Measurements from ENCODE around the gene CMTM3. TPM values are rescaled to one million over a fixed set of nuclear protein-coding genes. Genes with fewer than 3 reads are reported as not detected.
A peak's percentile ranks its signal among the peaks of the same experiment; 100 is the strongest.

CMTM3 gene
- total RNA-seq, 1 donor from 2014 or later: 62.4 TPM

DNA sequence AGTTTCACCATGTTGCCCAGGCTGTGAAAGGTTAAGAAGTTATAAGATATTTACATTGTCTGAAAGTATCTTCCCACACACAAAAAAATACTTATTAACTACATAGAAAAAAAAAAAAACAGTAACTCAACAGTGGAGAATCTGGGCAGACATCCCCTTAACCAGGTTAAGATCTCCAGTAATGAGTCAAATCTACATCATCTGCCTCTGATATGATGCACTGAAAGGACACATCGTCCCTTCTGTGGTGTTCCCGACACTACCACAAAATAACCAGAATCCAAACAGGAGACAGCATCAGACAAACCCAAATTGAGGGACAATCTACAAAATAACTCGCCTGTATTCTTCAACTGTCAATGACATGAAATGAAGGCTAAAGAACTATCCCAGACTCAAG, 52.0 kb downstream of the CMTM3 start:
- no peak overlapping the region for H3K4me3 ChIP-seq (ENCODE audit: insufficient read depth, low read depth, low read length)
- Mint-ChIP-seq H3K27me3 (ENCODE audit: low read depth, unreplicated experiment) (no peaks in the 10 kb centered on the region), H3K4me3 (ENCODE audit: unreplicated experiment) (no peak overlapping the region), H3K36me3 (ENCODE audit: low read depth, unreplicated experiment) (no peaks in the 10 kb centered on the region), H3K27ac (ENCODE audit: unreplicated experiment) (no peak overlapping the region), H3K4me1 (ENCODE audit: low read depth, unreplicated experiment) (peaks cover 7% of the 10 kb centered on the region), H3K9me3 (ENCODE audit: unreplicated experiment) (no peaks in the 10 kb centered on the region)
- H3K9ac ChIP-seq (ENCODE audit: low read length): no peak overlapping the region
- no peaks in the 10 kb centered on the region for H3K79me2 ChIP-seq (ENCODE audit: insufficient read depth, low read length)
- no peak overlapping the region for H2AFZ ChIP-seq (ENCODE audit: low read depth, low read length)
- H3K27ac ChIP-seq (ENCODE audit: low read depth, low read length): no peak overlapping the region
- DNase-seq (ENCODE audit: low read depth) (peak; percentile 14), FAIRE-seq (no peak)
- no peaks in the 10 kb centered on the region for H3K27me3 ChIP-seq (ENCODE audit: insufficient read depth, low read length)
- H3K4me1 ChIP-seq (ENCODE audit: insufficient read depth, low read length): peaks cover 14% of the 10 kb centered on the region
- no peaks in the 10 kb centered on the region for H3K36me3 ChIP-seq (ENCODE audit: insufficient read depth, low read length)
- H3K4me2 ChIP-seq (ENCODE audit: low read length): no peak overlapping the region
- peaks cover 4% of the 10 kb centered on the region for H4K20me1 ChIP-seq (ENCODE audit: insufficient read depth, low read length)
- TF ChIP-seq EZH2 (IDR thresholded peaks at IDR 0.05; ENCODE audit: insufficient read depth, low read length): no peak
- TF ChIP-seq CTCF (IDR thresholded peaks at IDR 0.05; ENCODE audit: insufficient read depth, low read depth, low read length): no peak
- H3K9me3 ChIP-seq (ENCODE audit: insufficient read depth, low read depth, low read length): no peaks in the 10 kb centered on the region

GRCh38 chr16:66658143-66658859, 53.8 kb downstream of the CMTM3 start:
- peaks cover 4% of the 10 kb centered on the region for H4K20me1 ChIP-seq (ENCODE audit: insufficient read depth, low read length)
- no peak overlapping the region for H3K4me2 ChIP-seq (ENCODE audit: low read length)
- H3K4me1 ChIP-seq (ENCODE audit: insufficient read depth, low read length): peaks cover 23% of the 10 kb centered on the region
- H3K9ac ChIP-seq (ENCODE audit: low read length): no peak overlapping the region
- FAIRE-seq (no peak), DNase-seq (ENCODE audit: low read depth) (no peak)
- no peaks in the 10 kb centered on the region for H3K36me3 ChIP-seq (ENCODE audit: insufficient read depth, low read length)
- TF ChIP-seq CTCF (IDR thresholded peaks at IDR 0.05; ENCODE audit: insufficient read depth, low read depth, low read length) (no peak), EZH2 (IDR thresholded peaks at IDR 0.05; ENCODE audit: insufficient read depth, low read length) (no peak)
- H3K4me3 ChIP-seq (ENCODE audit: insufficient read depth, low read depth, low read length): no peak overlapping the region
- H3K4me3 Mint-ChIP-seq (ENCODE audit: unreplicated experiment): no peak overlapping the region
- H3K9me3 Mint-ChIP-seq (ENCODE audit: unreplicated experiment): no peaks in the 10 kb centered on the region
- no peaks in the 10 kb centered on the region for H3K79me2 ChIP-seq (ENCODE audit: insufficient read depth, low read length)
- no peaks in the 10 kb centered on the region for H3K36me3 Mint-ChIP-seq (ENCODE audit: low read depth, unreplicated experiment)
- H3K27ac Mint-ChIP-seq (ENCODE audit: unreplicated experiment): no peak overlapping the region
- no peaks in the 10 kb centered on the region for H3K9me3 ChIP-seq (ENCODE audit: insufficient read depth, low read depth, low read length)
- peaks cover 16% of the 10 kb centered on the region for H3K4me1 Mint-ChIP-seq (ENCODE audit: low read depth, unreplicated experiment)
- H3K27me3 Mint-ChIP-seq (ENCODE audit: low read depth, unreplicated experiment): no peaks in the 10 kb centered on the region
- no peak overlapping the region for H2AFZ ChIP-seq (ENCODE audit: low read depth, low read length)
- H3K27ac ChIP-seq (ENCODE audit: low read depth, low read length): no peak overlapping the region
- H3K27me3 ChIP-seq (ENCODE audit: insufficient read depth, low read length): no peaks in the 10 kb centered on the region

DNA sequence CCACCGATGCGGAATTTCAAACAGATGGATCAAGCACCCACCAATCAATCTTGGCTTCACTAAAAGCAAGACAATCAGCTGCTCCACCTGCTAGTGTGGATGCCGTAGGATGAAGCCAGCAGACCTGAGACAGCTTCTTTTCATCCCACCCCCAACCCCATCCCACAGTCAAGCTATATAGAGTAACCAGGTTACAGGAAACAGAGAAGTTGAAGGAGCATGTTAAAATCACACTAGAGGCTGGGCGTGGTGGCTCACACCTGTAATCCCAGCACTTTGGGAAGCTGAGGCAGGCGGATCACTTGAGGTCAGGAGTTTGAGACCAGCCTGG, 54.3 kb downstream of the CMTM3 start:
- no peaks in the 10 kb centered on the region for H3K9me3 Mint-ChIP-seq (ENCODE audit: unreplicated experiment)
- H3K27me3 Mint-ChIP-seq (ENCODE audit: low read depth, unreplicated experiment): no peaks in the 10 kb centered on the region
- Histone ChIP-seq H4K20me1 (ENCODE audit: insufficient read depth, low read length) (peaks cover 4% of the 10 kb centered on the region), H3K36me3 (ENCODE audit: insufficient read depth, low read length) (no peaks in the 10 kb centered on the region), H3K4me1 (ENCODE audit: insufficient read depth, low read length) (peaks cover 23% of the 10 kb centered on the region), H3K27me3 (ENCODE audit: insufficient read depth, low read length) (no peaks in the 10 kb centered on the region), H3K4me3 (ENCODE audit: insufficient read depth, low read depth, low read length) (no peak overlapping the region), H3K79me2 (ENCODE audit: insufficient read depth, low read length) (no peaks in the 10 kb centered on the region), H2AFZ (ENCODE audit: low read depth, low read length) (no peak overlapping the region), H3K9me3 (ENCODE audit: insufficient read depth, low read depth, low read length) (no peaks in the 10 kb centered on the region), H3K27ac (ENCODE audit: low read depth, low read length) (no peak overlapping the region), H3K4me2 (ENCODE audit: low read length) (no peak overlapping the region), H3K9ac (ENCODE audit: low read length) (no peak overlapping the region)
- H3K4me1 Mint-ChIP-seq (ENCODE audit: low read depth, unreplicated experiment): peaks cover 16% of the 10 kb centered on the region
- H3K4me3 Mint-ChIP-seq (ENCODE audit: unreplicated experiment): no peak overlapping the region
- DNase-seq (ENCODE audit: low read depth) (no peak), FAIRE-seq (no peak)
- H3K27ac Mint-ChIP-seq (ENCODE audit: unreplicated experiment): no peak overlapping the region
- no peak for TF ChIP-seq EZH2 (IDR thresholded peaks at IDR 0.05; ENCODE audit: insufficient read depth, low read length)
- no peak for TF ChIP-seq CTCF (IDR thresholded peaks at IDR 0.05; ENCODE audit: insufficient read depth, low read depth, low read length)
- no peaks in the 10 kb centered on the region for H3K36me3 Mint-ChIP-seq (ENCODE audit: low read depth, unreplicated experiment)

Data from astrocyte (in vitro differentiated cells and primary cell).